Colonic mucosa (tissue), 4 donors: ENCODE measurements around the gene DOCK2. TPM values are rescaled to one million over a fixed set of nuclear protein-coding genes. Genes with fewer than 3 reads are reported as not detected.

ENCODE experiments used
- DNase-seq: peaks from one replicate; pipeline ENCODE4 v3.0.0-alpha.2; 2020
- H3K27ac ChIP-seq: fragments of 200-600 bp; one replicate; pipeline ENCODE4 v1.8.0; 2021
- H3K27me3 ChIP-seq: fragments of 200-600 bp; one replicate; pipeline ENCODE4 v1.8.0; 2021
- H3K36me3 ChIP-seq: fragments of 200-600 bp; one replicate; pipeline ENCODE4 v1.8.0; 2021
- H3K4me1 ChIP-seq: fragments of 200-600 bp; one replicate; pipeline ENCODE4 v1.8.0; 2021; ENCODE audit warnings: mild to moderate bottlenecking
- H3K4me3 ChIP-seq: fragments of 200-600 bp; one replicate; pipeline ENCODE4 v1.8.0; 2021
- H3K9ac ChIP-seq, 2 donors: one replicate each; pipeline ENCODE4 v1.7.0; 2013; ENCODE audit warnings: control low read depth in 2 of 2, low read depth in 2 of 2, low read length in 2 of 2
- H3K9me3 ChIP-seq: fragments of 200-600 bp; one replicate; pipeline ENCODE4 v1.8.0; 2021
- CTCF ChIP-seq: fragments of 200-600 bp; IDR thresholded peaks from one replicate; pipeline ENCODE4 v1.8.0; 2022; ENCODE audit warnings: antibody characterized with exemption, mild to moderate bottlenecking
- intact Hi-C: fragments of 100-400 bp; cut with DNase I; formaldehyde crosslinking; loops from one replicate; pipeline ENCODE4 v1.14.1; 2022
- total RNA-seq, 2 donors: library from RNA; stranded (reverse); fragmentation: NEBNext Ultra II Directional in 1 of 2; extraction: Animal tissue kit (Norgen Biotek cat#: 25700) in 1 of 2; gene quantifications; one replicate each; pipeline ENCODE4 v1.2.1, GENCODE V29; 2021
- donor health status: healthy.
- donor health status: DM: no; HTN: no; CAD: no.
- donor health status: DM: no; HTN: no; CAD: no.

DOCK2 gene
- total RNA-seq, 2 donors from 2014 or later, result 4.8 to 6.0 TPM

DNA sequence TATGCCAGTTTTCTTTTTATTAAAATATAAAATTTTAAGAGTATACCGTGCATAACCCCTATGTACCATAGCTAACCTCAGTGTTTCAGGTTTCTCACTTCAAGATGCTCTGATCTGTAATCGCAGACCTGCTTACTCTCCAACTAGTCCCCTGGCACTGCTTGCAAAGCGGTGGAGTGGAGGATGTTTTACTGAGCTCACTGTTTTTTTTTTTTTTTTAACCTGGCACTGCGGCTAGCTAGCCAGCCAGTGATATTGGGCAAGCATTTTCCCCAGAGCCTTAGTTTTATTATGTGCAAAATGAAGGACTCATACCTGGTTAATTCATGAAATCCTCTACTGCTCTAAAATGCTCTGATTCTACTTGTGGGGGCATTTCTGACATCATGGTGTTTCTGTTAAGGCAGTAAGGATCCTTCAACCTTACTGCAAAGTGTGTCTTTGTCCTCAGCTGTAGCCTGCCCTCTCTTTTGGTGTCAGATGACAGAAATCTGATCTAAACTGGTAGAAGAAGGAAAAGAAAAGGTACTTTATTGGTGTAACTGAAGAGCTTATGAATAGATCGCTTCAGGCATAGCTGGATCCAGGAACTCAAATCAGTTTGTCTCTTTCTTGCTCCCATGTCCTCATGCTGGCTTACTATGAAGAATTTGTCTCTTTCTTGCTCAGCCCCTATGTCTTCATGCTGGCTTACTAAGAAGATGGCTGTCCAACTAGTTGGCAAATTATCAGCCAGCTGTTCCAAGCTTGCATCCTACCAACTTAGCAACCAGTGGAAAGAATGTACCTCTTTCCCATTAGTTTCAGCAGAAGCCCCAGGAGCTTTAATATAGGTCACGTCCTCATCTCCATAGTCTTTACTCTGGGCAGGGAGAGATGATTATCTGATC is 59.8 kb downstream of the DOCK2 start:
- H3K9ac ChIP-seq, result no peak overlapping the region
- no peak for TF ChIP-seq CTCF

GRCh38 chr5:169697511-169697890 is 60.4 kb downstream of the DOCK2 start:
- DNase-seq, result no peak
- intact Hi-C loops, result loop anchor here (5.0 kb wide), 1 partner anchor 285 kb away; the partner anchor contains the start of gene INSYN2B
- Histone ChIP-seq H3K4me1 (no peaks in the 10 kb centered on the region), H3K27me3 (no peaks in the 10 kb centered on the region), H3K36me3 (no peaks in the 10 kb centered on the region), H3K9me3 (no peaks in the 10 kb centered on the region), H3K4me3 (no peak overlapping the region), H3K9ac (no peak overlapping the region), H3K27ac (no peak overlapping the region)
- TF ChIP-seq CTCF, result no peak

More for the DNA sequence above, 59.8 kb downstream of the DOCK2 start:
- DNase-seq, result no peak
- H3K4me3 ChIP-seq, result no peak overlapping the region
- H3K27ac ChIP-seq, result no peak overlapping the region
- no peaks in the 10 kb centered on the region for H3K9me3 ChIP-seq
- no peaks in the 10 kb centered on the region for H3K36me3 ChIP-seq
- intact Hi-C loops, result loop anchor here (5.0 kb wide), 1 partner anchor 285 kb away; the partner anchor contains the start of gene INSYN2B
- H3K4me1 ChIP-seq, result no peaks in the 10 kb centered on the region
- H3K27me3 ChIP-seq, result no peaks in the 10 kb centered on the region

DNA sequence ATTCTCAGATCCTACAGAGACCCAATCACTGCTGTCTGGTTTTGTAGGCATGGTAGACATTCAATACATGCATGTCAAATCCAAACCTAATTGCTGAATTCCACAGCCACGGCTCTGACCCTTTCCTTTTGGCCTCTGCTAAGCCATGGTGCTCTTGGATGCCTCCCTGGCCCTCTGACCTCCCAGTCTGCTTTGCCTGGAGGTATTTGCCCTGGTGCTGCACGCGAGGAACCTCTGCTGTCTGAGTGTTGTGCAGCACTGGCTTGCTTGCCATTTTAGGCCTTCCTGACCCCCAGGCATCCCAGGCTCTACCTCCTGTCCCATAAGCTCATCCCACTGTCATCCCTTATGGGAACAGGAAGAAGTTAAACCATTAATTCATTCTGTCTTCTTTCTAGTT is 60.9 kb downstream of the DOCK2 start:
- Histone ChIP-seq H3K36me3 (no peaks in the 10 kb centered on the region), H3K4me3 (no peak overlapping the region), H3K9ac (no peak overlapping the region), H3K4me1 (no peaks in the 10 kb centered on the region), H3K27ac (no peak overlapping the region), H3K27me3 (no peaks in the 10 kb centered on the region), H3K9me3 (no peaks in the 10 kb centered on the region)
- TF ChIP-seq CTCF, result no peak
- DNase-seq, result no peak
- intact Hi-C loops, result loop anchor here (5.0 kb wide), 1 partner anchor 284 kb away; the partner anchor contains the start of gene INSYN2B

DNA sequence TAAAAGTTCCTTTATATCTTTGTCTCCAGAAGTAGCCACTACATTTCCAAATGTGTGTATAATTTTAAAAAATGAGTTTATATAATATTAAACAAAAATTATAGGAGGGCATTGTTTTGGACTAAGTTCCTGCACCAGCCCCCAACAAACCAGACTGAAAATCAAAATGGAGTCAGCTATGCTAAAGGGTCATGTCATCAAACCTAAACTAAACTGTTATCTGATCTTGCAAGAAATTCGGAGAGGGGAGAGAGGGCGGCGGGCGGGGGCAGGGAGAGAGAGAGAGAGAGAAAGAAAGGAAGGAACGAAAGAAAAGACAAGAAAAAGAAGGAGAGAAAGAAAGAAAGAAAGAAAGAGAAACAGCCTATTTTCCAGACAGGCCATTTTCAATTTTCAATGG is 63.5 kb downstream of the DOCK2 start:
- TF ChIP-seq CTCF, result no peak
- intact Hi-C loops, result no loop called here
- no peak overlapping the region for H3K4me3 ChIP-seq

GRCh38 chr5:169701910-169702451 is 64.9 kb downstream of the DOCK2 start:
- Histone ChIP-seq H3K4me1 (no peaks in the 10 kb centered on the region), H3K27ac (no peak overlapping the region), H3K27me3 (no peaks in the 10 kb centered on the region), H3K9ac (no peak overlapping the region), H3K36me3 (no peaks in the 10 kb centered on the region), H3K4me3 (no peak overlapping the region), H3K9me3 (no peaks in the 10 kb centered on the region)
- intact Hi-C loops, result no loop called here
- DNase-seq, result no peak
- TF ChIP-seq CTCF, result no peak

More for the DNA sequence above, 63.5 kb downstream of the DOCK2 start:
- Histone ChIP-seq H3K4me1 (no peaks in the 10 kb centered on the region), H3K9ac (no peak overlapping the region), H3K9me3 (no peaks in the 10 kb centered on the region), H3K27me3 (no peaks in the 10 kb centered on the region), H3K27ac (no peak overlapping the region), H3K36me3 (no peaks in the 10 kb centered on the region)
- DNase-seq, result no peak
